ENCODE measurements around the gene AKR1C2.

GRCh38 chr10:5040010-5040673 is 36.5 kb upstream of the AKR1C2 start:
- TF ChIP-seq, protein P1, sequence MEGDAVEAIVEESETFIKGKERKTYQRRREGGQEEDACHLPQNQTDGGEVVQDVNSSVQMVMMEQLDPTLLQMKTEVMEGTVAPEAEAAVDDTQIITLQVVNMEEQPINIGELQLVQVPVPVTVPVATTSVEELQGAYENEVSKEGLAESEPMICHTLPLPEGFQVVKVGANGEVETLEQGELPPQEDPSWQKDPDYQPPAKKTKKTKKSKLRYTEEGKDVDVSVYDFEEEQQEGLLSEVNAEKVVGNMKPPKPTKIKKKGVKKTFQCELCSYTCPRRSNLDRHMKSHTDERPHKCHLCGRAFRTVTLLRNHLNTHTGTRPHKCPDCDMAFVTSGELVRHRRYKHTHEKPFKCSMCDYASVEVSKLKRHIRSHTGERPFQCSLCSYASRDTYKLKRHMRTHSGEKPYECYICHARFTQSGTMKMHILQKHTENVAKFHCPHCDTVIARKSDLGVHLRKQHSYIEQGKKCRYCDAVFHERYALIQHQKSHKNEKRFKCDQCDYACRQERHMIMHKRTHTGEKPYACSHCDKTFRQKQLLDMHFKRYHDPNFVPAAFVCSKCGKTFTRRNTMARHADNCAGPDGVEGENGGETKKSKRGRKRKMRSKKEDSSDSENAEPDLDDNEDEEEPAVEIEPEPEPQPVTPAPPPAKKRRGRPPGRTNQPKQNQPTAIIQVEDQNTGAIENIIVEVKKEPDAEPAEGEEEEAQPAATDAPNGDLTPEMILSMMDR (IDR thresholded peaks at IDR 0.05; ENCODE audit: low read length): no peak
- TF ChIP-seq EZH2 (optimal IDR thresholded peaks at IDR 0.05; ENCODE audit: low read depth, low read length): no peak

All from MM.1S (cell line).